ENCODE measurements around the gene CNOT1. TPM values are rescaled to one million over a fixed set of nuclear protein-coding genes. Genes with fewer than 3 reads are reported as not detected.

The CNOT1 gene
- total RNA-seq, 1 experiment from 2014 or later = 230 TPM

DNA sequence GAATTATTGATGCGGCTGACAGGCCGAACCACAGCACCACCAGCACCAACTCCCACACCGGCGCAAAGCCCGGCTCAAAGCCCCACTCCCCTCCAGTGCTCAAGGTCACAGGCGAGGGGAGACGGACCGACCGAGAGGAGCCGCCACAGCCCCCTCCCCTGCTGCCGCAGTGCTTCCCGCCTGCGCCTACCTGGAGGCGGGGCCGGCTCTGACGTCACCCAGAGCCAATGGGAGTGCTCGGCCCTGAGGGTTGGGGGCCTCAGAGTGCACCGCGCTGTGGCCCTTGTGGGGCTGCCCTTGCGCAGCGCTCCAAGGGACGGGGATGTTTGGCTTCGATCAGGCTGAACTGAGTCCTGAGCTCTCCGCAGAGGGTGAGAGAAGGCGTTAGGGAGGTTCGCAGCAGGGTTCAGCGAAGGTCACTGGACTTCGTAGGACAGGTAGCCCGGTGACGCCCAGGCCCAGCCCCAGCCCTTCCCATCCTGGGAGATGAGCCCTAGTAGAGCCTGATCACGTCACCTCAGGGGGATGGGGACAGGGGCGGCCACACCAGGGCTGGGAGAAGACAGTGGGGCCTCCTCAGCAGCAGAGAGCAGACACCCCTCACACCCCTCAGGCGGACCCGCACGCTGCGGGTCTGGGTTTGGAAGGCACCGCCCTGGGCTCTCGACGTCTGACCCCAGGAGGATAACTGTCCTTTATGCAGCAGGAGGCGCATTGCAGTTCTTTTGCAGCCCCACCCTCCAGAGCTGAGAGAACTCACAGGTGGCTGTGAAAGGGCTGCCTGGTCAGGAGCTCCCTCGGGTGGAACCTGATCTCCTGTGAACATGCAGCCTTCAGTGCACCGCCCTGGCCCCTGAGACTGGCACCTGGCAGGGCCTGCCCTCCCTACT lies 128.1 kb downstream of the CNOT1 start:
- intact Hi-C loops (cut with micrococcal nuclease) = no loop called here
- no TSS peak for BruUV-seq (replicated peaks)

More for the DNA sequence above, 128.1 kb downstream of the CNOT1 start:
- Histone ChIP-seq H2AFZ (ENCODE audit: low read depth, low read length, poor library complexity, severe bottlenecking) (no peak overlapping the region), H3K9me2 (ENCODE audit: insufficient read depth) (no peaks in the 10 kb centered on the region), H3K4me1 (ENCODE audit: control insufficient read depth in 1 of 2, insufficient read depth in 2 of 2, low read length in 2 of 2) (peaks cover 4 to 28% of the 10 kb centered on the region in 2 experiments; a peak in 3 of 4 replicates), H3K27ac (ENCODE audit: low read depth, low read length) (no peak overlapping the region), H3K27me3 (ENCODE audit: insufficient read depth, low read length) (no peaks in the 10 kb centered on the region), H3K4me2 (ENCODE audit: low read length) (peak overlapping the region; percentile 84), H4K20me1 (ENCODE audit: insufficient read depth) (no peaks in the 10 kb centered on the region), H3K4me3 (replicated peaks in 1 of 2; ENCODE audit: low read depth in 1 of 2, low read length in 2 of 2) (peak overlapping the region in 1 of 2 experiments; percentile 60; a peak in 2 of 4 replicates), H3K36me3 (ENCODE audit: control insufficient read depth in 1 of 2, insufficient read depth in 2 of 2, low read length in 2 of 2) (no peaks in the 10 kb centered on the region), H3K9me3 (ENCODE audit: control insufficient read depth in 1 of 2, insufficient read depth in 1 of 2, low read depth in 1 of 2, low read length in 2 of 2) (no peaks in the 10 kb centered on the region), H3K9ac (ENCODE audit: low read length) (peak overlapping the region; percentile 56; the same call in 1 of the 2 replicates), H3K79me2 (ENCODE audit: insufficient read depth, low read length) (no peaks in the 10 kb centered on the region)
- ChIA-PET RAD21 (ENCODE audit: low non-redundant PET in 1 of 2, low total read pairs in 2 of 2, uncharacterized antibody in 2 of 2, unreplicated experiment in 2 of 2) (no interaction called here), CTCF (no interaction called here), POLR2A (no interaction called here)
- DNase-seq (ENCODE audit: low read depth, low spot score) (no peak), ATAC-seq (no peak)
- TF ChIP-seq EZH2phosphoT487 (IDR thresholded peaks at IDR 0.05; ENCODE audit: borderline replicate concordance) (no peak), ZNF274 (IDR thresholded peaks at IDR 0.05; ENCODE audit: low read depth, low read length) (no peak), RAD21 (IDR thresholded peaks at IDR 0.05; ENCODE audit: low read depth) (no peak), MAX (IDR thresholded peaks at IDR 0.05) (no peak), CBX3 (IDR thresholded peaks at IDR 0.05; ENCODE audit: low read depth) (no peak), ZBTB33 (IDR thresholded peaks at IDR 0.05; ENCODE audit: extremely low read depth, insufficient replicate concordance, low read length) (no peak)

All from HCT116 (cell line).